Measurements from ENCODE around the gene AIFM2. TPM values are rescaled to one million over a fixed set of nuclear protein-coding genes. Genes with fewer than 3 reads are reported as not detected.

Gene AIFM2
- total and polyA plus RNA-seq, 2 of the 13 experiments (the other 11 are each of a cell fraction or from before 2014, with no cell fraction given): 20.3 to 29.5 TPM

DNA sequence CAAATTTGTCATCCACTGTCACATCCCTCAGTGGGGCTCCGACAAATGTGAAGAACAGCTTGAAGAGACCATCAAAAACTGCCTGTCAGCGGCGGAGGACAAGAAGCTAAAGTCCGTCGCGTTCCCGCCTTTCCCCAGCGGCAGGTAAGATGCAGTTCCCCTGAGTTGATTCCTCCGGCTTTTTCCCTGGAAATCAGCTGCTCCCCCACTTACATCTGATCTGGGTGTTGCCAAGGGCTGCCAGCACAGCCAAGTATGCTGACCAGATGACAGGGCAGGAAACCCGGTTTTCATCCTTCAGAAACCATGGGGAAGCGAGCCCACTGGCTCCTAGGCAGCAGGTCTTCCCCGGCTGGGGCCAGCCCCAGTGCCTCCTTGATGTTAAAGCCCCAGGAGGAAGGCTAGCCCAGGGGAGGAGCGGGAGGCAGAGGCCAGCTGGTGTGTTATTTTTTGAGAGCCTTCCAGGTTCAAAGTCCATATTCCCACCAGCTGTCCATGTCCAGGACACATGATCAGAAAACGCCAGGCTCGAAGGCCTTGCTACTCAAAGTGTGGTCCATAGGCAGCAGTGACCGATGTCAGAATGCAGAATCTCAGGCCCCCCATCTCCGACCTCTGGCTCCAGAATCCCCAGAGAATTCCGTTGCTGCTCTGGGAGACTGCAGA lies 23.4 kb downstream of the AIFM2 start (continued):
- TF ChIP-seq, protein P1, sequence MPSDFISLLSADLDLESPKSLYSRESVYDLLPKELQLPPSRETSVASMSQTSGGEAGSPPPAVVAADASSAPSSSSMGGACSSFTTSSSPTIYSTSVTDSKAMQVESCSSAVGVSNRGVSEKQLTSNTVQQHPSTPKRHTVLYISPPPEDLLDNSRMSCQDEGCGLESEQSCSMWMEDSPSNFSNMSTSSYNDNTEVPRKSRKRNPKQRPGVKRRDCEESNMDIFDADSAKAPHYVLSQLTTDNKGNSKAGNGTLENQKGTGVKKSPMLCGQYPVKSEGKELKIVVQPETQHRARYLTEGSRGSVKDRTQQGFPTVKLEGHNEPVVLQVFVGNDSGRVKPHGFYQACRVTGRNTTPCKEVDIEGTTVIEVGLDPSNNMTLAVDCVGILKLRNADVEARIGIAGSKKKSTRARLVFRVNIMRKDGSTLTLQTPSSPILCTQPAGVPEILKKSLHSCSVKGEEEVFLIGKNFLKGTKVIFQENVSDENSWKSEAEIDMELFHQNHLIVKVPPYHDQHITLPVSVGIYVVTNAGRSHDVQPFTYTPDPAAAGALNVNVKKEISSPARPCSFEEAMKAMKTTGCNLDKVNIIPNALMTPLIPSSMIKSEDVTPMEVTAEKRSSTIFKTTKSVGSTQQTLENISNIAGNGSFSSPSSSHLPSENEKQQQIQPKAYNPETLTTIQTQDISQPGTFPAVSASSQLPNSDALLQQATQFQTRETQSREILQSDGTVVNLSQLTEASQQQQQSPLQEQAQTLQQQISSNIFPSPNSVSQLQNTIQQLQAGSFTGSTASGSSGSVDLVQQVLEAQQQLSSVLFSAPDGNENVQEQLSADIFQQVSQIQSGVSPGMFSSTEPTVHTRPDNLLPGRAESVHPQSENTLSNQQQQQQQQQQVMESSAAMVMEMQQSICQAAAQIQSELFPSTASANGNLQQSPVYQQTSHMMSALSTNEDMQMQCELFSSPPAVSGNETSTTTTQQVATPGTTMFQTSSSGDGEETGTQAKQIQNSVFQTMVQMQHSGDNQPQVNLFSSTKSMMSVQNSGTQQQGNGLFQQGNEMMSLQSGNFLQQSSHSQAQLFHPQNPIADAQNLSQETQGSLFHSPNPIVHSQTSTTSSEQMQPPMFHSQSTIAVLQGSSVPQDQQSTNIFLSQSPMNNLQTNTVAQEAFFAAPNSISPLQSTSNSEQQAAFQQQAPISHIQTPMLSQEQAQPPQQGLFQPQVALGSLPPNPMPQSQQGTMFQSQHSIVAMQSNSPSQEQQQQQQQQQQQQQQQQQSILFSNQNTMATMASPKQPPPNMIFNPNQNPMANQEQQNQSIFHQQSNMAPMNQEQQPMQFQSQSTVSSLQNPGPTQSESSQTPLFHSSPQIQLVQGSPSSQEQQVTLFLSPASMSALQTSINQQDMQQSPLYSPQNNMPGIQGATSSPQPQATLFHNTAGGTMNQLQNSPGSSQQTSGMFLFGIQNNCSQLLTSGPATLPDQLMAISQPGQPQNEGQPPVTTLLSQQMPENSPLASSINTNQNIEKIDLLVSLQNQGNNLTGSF (CRISPR knock-in tag; IDR thresholded peaks at IDR 0.05): 0 out of 2 replicates have a peak, but pooled peaks have one; percentile 52
- peak; percentile 78 for TF ChIP-seq RXRB (CRISPR knock-in tag; IDR thresholded peaks at IDR 0.05; ENCODE audit: borderline replicate concordance)
- no peak for TF ChIP-seq WIZ (CRISPR knock-in tag; IDR thresholded peaks at IDR 0.05)
- 0 out of 2 replicates have a peak, but pooled peaks have one; percentile 78 for TF ChIP-seq ZBTB4 (CRISPR knock-in tag; IDR thresholded peaks at IDR 0.05; ENCODE audit: borderline replicate concordance)
- TF ChIP-seq, protein P2, sequence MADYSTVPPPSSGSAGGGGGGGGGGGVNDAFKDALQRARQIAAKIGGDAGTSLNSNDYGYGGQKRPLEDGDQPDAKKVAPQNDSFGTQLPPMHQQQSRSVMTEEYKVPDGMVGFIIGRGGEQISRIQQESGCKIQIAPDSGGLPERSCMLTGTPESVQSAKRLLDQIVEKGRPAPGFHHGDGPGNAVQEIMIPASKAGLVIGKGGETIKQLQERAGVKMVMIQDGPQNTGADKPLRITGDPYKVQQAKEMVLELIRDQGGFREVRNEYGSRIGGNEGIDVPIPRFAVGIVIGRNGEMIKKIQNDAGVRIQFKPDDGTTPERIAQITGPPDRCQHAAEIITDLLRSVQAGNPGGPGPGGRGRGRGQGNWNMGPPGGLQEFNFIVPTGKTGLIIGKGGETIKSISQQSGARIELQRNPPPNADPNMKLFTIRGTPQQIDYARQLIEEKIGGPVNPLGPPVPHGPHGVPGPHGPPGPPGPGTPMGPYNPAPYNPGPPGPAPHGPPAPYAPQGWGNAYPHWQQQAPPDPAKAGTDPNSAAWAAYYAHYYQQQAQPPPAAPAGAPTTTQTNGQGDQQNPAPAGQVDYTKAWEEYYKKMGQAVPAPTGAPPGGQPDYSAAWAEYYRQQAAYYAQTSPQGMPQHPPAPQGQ (CRISPR knock-in tag; IDR thresholded peaks at IDR 0.05; ENCODE audit: borderline replicate concordance): no peak
- TF ChIP-seq PHB2 (IDR thresholded peaks at IDR 0.05; ENCODE audit: partially characterized antibody): no peak
- 0 out of 2 replicates have a peak, but pooled peaks have one; percentile 34 for TF ChIP-seq KLF6 (CRISPR knock-in tag; IDR thresholded peaks at IDR 0.05)
- peak; percentile 88; the same call in 1 of the 2 replicates for TF ChIP-seq ZMAT3 (CRISPR knock-in tag; conservative IDR thresholded peaks at IDR 0.05)
- no peak for TF ChIP-seq ZNF562 (CRISPR knock-in tag; IDR thresholded peaks at IDR 0.05; ENCODE audit: borderline replicate concordance)
- TF ChIP-seq SNAPC4 (CRISPR knock-in tag; IDR thresholded peaks at IDR 0.05): no peak
- no peak for TF ChIP-seq ONECUT2 (CRISPR knock-in tag; IDR thresholded peaks at IDR 0.05)

Measured in HepG2 (cell line).